Right ventricle myocardium superior (tissue), 1 donor: ENCODE results near the gene MAP1LC3A. TPM values are rescaled to one million over a fixed set of nuclear protein-coding genes. Genes with fewer than 3 reads are reported as not detected.

Experiments
- ATAC-seq: fragments of 200-7000 bp; cut with Tn5 transposase; one replicate; pipeline ENCODE4 v1.9.1; 2020; ENCODE audit warnings: mild to moderate bottlenecking; ENCODE audit not compliant: poor library complexity
- DNase-seq: peaks from one replicate; pipeline ENCODE4 v3.0.0-alpha.2; 2020
- intact Hi-C: fragments of 100-400 bp; cut with DNase I; formaldehyde crosslinking; loops from one replicate; pipeline ENCODE4 v1.11.2; 2022
- total RNA-seq: library from RNA; stranded (reverse); fragmentation: NEBNext Ultra II Directional; extraction: Animal tissue kit (Norgen Biotek cat#: 25700); gene quantifications from one replicate; pipeline ENCODE4 v1.2.1, GENCODE V29; 2021
- donor health status: DM: no; HTN: yes; CAD: no; lungs with severe emphysema.

The MAP1LC3A gene
- total RNA-seq, 1 donor from 2014 or later: 107 TPM

GRCh38 chr20:34525709-34526416 is 32.7 kb upstream of the MAP1LC3A start:
- ATAC-seq: peak; percentile 69
- intact Hi-C loops: no loop called here
- DNase-seq: peak; percentile 73

GRCh38 chr20:34526466-34526865 is 32.1 kb upstream of the MAP1LC3A start:
- intact Hi-C loops: no loop called here
- DNase-seq: no peak
- no peak for ATAC-seq

GRCh38 chr20:34527016-34527415 is 31.5 kb upstream of the MAP1LC3A start:
- intact Hi-C loops: no loop called here
- DNase-seq (no peak), ATAC-seq (no peak)

GRCh38 chr20:34528921-34529297 is 29.6 kb upstream of the MAP1LC3A start:
- peak; percentile 69 for ATAC-seq
- intact Hi-C loops: no loop called here
- peak; percentile 80 for DNase-seq

- DNase-seq (no peak), ATAC-seq (no peak)
- intact Hi-C loops: no loop called here
Observed at GRCh38 chr20:34529742-34530141, 28.8 kb upstream of the MAP1LC3A start.

- no peak for ATAC-seq
- DNase-seq: no peak
Observed at GRCh38 chr20:34530342-34530741, 28.2 kb upstream of the MAP1LC3A start.

GRCh38 chr20:34531608-34532265 is 26.8 kb upstream of the MAP1LC3A start:
- intact Hi-C loops: no loop called here
- DNase-seq: no peak
- no peak for ATAC-seq

More at GRCh38 chr20:34530342-34530741, 28.2 kb upstream of the MAP1LC3A start:
- intact Hi-C loops: no loop called here

- ATAC-seq: no peak
- intact Hi-C loops: no loop called here
- no peak for DNase-seq
Observed at GRCh38 chr20:34532320-34532719, 26.2 kb upstream of the MAP1LC3A start.

- DNase-seq: no peak
- ATAC-seq: no peak
- intact Hi-C loops: no loop called here
Observed at GRCh38 chr20:34532756-34533155, 25.8 kb upstream of the MAP1LC3A start.

- intact Hi-C loops: no loop called here
- ATAC-seq (no peak), DNase-seq (peak; percentile 15)
Observed at GRCh38 chr20:34534391-34535165, 23.9 kb upstream of the MAP1LC3A start.

GRCh38 chr20:34535301-34535840 is 23.1 kb upstream of the MAP1LC3A start:
- peak; percentile 17 for DNase-seq
- intact Hi-C loops: no loop called here
- no peak for ATAC-seq

- DNase-seq (peak; percentile 10), ATAC-seq (no peak)
- intact Hi-C loops: no loop called here
Observed at GRCh38 chr20:34535857-34536256, 22.7 kb upstream of the MAP1LC3A start.

GRCh38 chr20:34536798-34537394 is 21.6 kb upstream of the MAP1LC3A start:
- intact Hi-C loops: no loop called here

GRCh38 chr20:34537651-34538050 is 20.9 kb upstream of the MAP1LC3A start:
- ATAC-seq (no peak), DNase-seq (peak; percentile 38)
- intact Hi-C loops: no loop called here

More at GRCh38 chr20:34536798-34537394, 21.6 kb upstream of the MAP1LC3A start:
- DNase-seq: peak; percentile 80
- peak; percentile 77 for ATAC-seq

GRCh38 chr20:34538671-34539123 is 19.8 kb upstream of the MAP1LC3A start:
- peak; percentile 69 for DNase-seq
- intact Hi-C loops: no loop called here
- peak; percentile 73 for ATAC-seq

GRCh38 chr20:34539756-34540155 is 18.8 kb upstream of the MAP1LC3A start:
- intact Hi-C loops: no loop called here
- DNase-seq (peak; percentile 6), ATAC-seq (no peak)

GRCh38 chr20:34540596-34541263 is 17.8 kb upstream of the MAP1LC3A start:
- ATAC-seq (no peak), DNase-seq (peak; percentile 20)
- intact Hi-C loops: no loop called here

GRCh38 chr20:34541264-34541901 is 17.1 kb upstream of the MAP1LC3A start:
- intact Hi-C loops: no loop called here
- ATAC-seq: no peak
- peak; percentile 24 for DNase-seq
